ENCODE results near the gene EVPL. TPM values are rescaled to one million over a fixed set of nuclear protein-coding genes. Genes with fewer than 3 reads are reported as not detected.
A peak's percentile ranks its signal among the peaks of the same experiment; 100 is the strongest.
"Not testable (repeated sequence)": the region's sequence is repeated elsewhere in the genome, so short reads cannot be mapped to it uniquely, and the experiment has no call there.

The EVPL gene
- total RNA-seq, 1 donor from 2014 or later = not detected

GRCh38 chr17:75978938-75979704 lies 48.0 kb downstream of the EVPL start, which contains the start of the genes ACOX1 and TEN1:
TSS of gene ACOX1 (minus strand) at chr17:75979166. CDS start at chr17:75979073, 93 bp downstream.
TSS of gene TEN1 (plus strand) at chr17:75979240. CDS start at chr17:75986193, 6,953 bp downstream.
- H3K4me1 Mint-ChIP-seq = peaks cover 37% of the 10 kb centered on the region
- H3K9me3 Mint-ChIP-seq = no peaks in the 10 kb centered on the region
- peak within 1 kb of the TSS; percentile 100 for H3K4me3 Mint-ChIP-seq
- H3K36me3 Mint-ChIP-seq (ENCODE audit: low read depth) = peaks cover 18% of the 10 kb centered on the region
- CTCF ChIA-PET = interaction anchor here (1.4 kb wide), 1 partner anchor 35 kb away, joined by 4 read pairs; no protein-coding TSS in a partner anchor
- TF ChIP-seq CTCF (IDR thresholded peaks at IDR 0.05) = no peak
- intact Hi-C loops (cut with micrococcal nuclease) = loop anchor here (1.0 to 2.0 kb wide), 7 partner anchors 13 to 194 kb away; partner anchors contain the start of genes FBF1 and WBP2
- no peaks in the 10 kb centered on the region for H3K27me3 Mint-ChIP-seq
- DNase-seq = peak; percentile 91
- POLR2A ChIA-PET = interaction anchor here (0.6 to 1.6 kb wide), 18 partner anchors 9 to 293 kb away, joined by 3 to 15 read pairs (median 3); partner anchors contain the start of genes FBF1 and WBP2
- ATAC-seq (ENCODE audit: low read depth) = peak; percentile 94
- peak within 1 kb of the TSS; percentile 100 for H3K27ac Mint-ChIP-seq

- Mint-ChIP-seq H3K27me3 (no peaks in the 10 kb centered on the region), H3K4me1 (peaks cover 35% of the 10 kb centered on the region), H3K27ac (no peak overlapping the region), H3K4me3 (no peak overlapping the region), H3K9me3 (no peaks in the 10 kb centered on the region), H3K36me3 (ENCODE audit: low read depth) (peaks cover 25% of the 10 kb centered on the region)
- CTCF ChIA-PET = interaction anchor here (0.6 kb wide), 1 partner anchor 46 kb away, joined by 3 read pairs; no protein-coding TSS in a partner anchor
- DNase-seq = no peak
- POLR2A ChIA-PET = interaction anchor here (0.7 kb wide), 1 partner anchor 14 kb away, joined by 5 read pairs; no protein-coding TSS in a partner anchor
- TF ChIP-seq CTCF (IDR thresholded peaks at IDR 0.05) = no peak
- no peak for ATAC-seq (ENCODE audit: low read depth)
- intact Hi-C loops (cut with micrococcal nuclease) = no loop called here
Observed at GRCh38 chr17:75976175-75976848, 50.8 kb downstream of the EVPL start.

- Mint-ChIP-seq H3K36me3 (ENCODE audit: low read depth) (peaks cover 27% of the 10 kb centered on the region), H3K9me3 (no peaks in the 10 kb centered on the region), H3K27ac (no peak overlapping the region), H3K4me1 (peaks cover 33% of the 10 kb centered on the region), H3K4me3 (no peak overlapping the region), H3K27me3 (no peaks in the 10 kb centered on the region)
- TF ChIP-seq CTCF (IDR thresholded peaks at IDR 0.05) = no peak
- ChIA-PET CTCF (no interaction called here), POLR2A (no interaction called here)
- ATAC-seq (ENCODE audit: low read depth) (no peak), DNase-seq (no peak)
- intact Hi-C loops (cut with micrococcal nuclease) = no loop called here
Observed at GRCh38 chr17:75975757-75976174, 51.3 kb downstream of the EVPL start.

- H3K27me3 Mint-ChIP-seq; CTCF ChIA-PET; H3K9me3 Mint-ChIP-seq; H3K27ac Mint-ChIP-seq; intact Hi-C loops (cut with micrococcal nuclease); ATAC-seq (ENCODE audit: low read depth); DNase-seq; H3K4me3 Mint-ChIP-seq: not testable (repeated sequence)
- Mint-ChIP-seq H3K4me1 (peaks cover 28% of the 10 kb centered on the region), H3K36me3 (ENCODE audit: low read depth) (peaks cover 29% of the 10 kb centered on the region)
- POLR2A ChIA-PET = interaction anchor here (0.9 kb wide), 1 partner anchor 128 kb away, joined by 5 read pairs; the partner anchor contains the start of gene EXOC7
Observed at GRCh38 chr17:75975187-75975586, 51.9 kb downstream of the EVPL start.

- Mint-ChIP-seq H3K27ac (no peak overlapping the region), H3K9me3 (no peaks in the 10 kb centered on the region), H3K36me3 (ENCODE audit: low read depth) (peaks cover 21% of the 10 kb centered on the region), H3K4me3 (no peak overlapping the region), H3K27me3 (no peaks in the 10 kb centered on the region), H3K4me1 (peaks cover 8% of the 10 kb centered on the region)
- CTCF ChIA-PET = no interaction called here
- POLR2A ChIA-PET = interaction anchor here (0.6 kb wide), 1 partner anchor 51 kb away, joined by 3 read pairs; no protein-coding TSS in a partner anchor
- DNase-seq = no peak
- intact Hi-C loops (cut with micrococcal nuclease) = no loop called here
- no peak for TF ChIP-seq CTCF (IDR thresholded peaks at IDR 0.05)
- no peak for ATAC-seq (ENCODE audit: low read depth)
Observed at GRCh38 chr17:75970626-75971025, 56.5 kb downstream of the EVPL start.
